Panc1 (cell line): ENCODE data around the gene SLFN12L.

Source experiments
- CTCF ChIP-seq: fragments of 450-650 bp; IDR thresholded peaks from 2 replicates; pipeline ENCODE4 v1.5.1; 2017; ENCODE audit warnings: mild to moderate bottlenecking
- POLR2AphosphoS5 ChIP-seq: IDR thresholded peaks from 2 replicates; pipeline ENCODE4 v1.6.1; 2012; ENCODE audit warnings: mild to moderate bottlenecking, low read depth, low read length, moderate library complexity

GRCh38 chr17:35493040-35493439 lies 44.4 kb downstream of the SLFN12L start:
- TF ChIP-seq CTCF (no peak), POLR2AphosphoS5 (no peak)
